ENCODE results near the gene GAL.

- TF ChIP-seq, protein P1, sequence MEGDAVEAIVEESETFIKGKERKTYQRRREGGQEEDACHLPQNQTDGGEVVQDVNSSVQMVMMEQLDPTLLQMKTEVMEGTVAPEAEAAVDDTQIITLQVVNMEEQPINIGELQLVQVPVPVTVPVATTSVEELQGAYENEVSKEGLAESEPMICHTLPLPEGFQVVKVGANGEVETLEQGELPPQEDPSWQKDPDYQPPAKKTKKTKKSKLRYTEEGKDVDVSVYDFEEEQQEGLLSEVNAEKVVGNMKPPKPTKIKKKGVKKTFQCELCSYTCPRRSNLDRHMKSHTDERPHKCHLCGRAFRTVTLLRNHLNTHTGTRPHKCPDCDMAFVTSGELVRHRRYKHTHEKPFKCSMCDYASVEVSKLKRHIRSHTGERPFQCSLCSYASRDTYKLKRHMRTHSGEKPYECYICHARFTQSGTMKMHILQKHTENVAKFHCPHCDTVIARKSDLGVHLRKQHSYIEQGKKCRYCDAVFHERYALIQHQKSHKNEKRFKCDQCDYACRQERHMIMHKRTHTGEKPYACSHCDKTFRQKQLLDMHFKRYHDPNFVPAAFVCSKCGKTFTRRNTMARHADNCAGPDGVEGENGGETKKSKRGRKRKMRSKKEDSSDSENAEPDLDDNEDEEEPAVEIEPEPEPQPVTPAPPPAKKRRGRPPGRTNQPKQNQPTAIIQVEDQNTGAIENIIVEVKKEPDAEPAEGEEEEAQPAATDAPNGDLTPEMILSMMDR (IDR thresholded peaks at IDR 0.05; ENCODE audit: low read length), result no peak
- TF ChIP-seq EZH2 (IDR thresholded peaks at IDR 0.05; ENCODE audit: borderline replicate concordance, low read length), result no peak
These were observed 23.2 kb downstream of the GAL start for GRCh38 chr11:68707527-68707926.

Data from OCI-LY1 (cell line).